ENCODE results near the gene KIAA0825. TPM values are rescaled to one million over a fixed set of nuclear protein-coding genes. Genes with fewer than 3 reads are reported as not detected.

KIAA0825 gene
- total RNA-seq, 3 donors from 2014 or later (not counting 1 experiment from before 2014, with no cell fraction given): 2.4 to 5.0 (median 4.8) TPM

GRCh38 chr5:94433397-94434163 is 184.8 kb downstream of the KIAA0825 start:
- intact Hi-C loops (cut with micrococcal nuclease): no loop called here
- TF ChIP-seq, protein P1, sequence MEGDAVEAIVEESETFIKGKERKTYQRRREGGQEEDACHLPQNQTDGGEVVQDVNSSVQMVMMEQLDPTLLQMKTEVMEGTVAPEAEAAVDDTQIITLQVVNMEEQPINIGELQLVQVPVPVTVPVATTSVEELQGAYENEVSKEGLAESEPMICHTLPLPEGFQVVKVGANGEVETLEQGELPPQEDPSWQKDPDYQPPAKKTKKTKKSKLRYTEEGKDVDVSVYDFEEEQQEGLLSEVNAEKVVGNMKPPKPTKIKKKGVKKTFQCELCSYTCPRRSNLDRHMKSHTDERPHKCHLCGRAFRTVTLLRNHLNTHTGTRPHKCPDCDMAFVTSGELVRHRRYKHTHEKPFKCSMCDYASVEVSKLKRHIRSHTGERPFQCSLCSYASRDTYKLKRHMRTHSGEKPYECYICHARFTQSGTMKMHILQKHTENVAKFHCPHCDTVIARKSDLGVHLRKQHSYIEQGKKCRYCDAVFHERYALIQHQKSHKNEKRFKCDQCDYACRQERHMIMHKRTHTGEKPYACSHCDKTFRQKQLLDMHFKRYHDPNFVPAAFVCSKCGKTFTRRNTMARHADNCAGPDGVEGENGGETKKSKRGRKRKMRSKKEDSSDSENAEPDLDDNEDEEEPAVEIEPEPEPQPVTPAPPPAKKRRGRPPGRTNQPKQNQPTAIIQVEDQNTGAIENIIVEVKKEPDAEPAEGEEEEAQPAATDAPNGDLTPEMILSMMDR (IDR thresholded peaks at IDR 0.05): no peak
- Mint-ChIP-seq H3K36me3 (no peaks in the 10 kb centered on the region), H3K4me1 (no peaks in the 10 kb centered on the region), H3K4me3 (no peak overlapping the region), H3K27me3 (ENCODE audit: low read depth in 2 of 2) (no peaks in the 10 kb centered on the region), H3K27ac (no peak overlapping the region), H3K9me3 (peaks cover 4% of the 10 kb centered on the region in 2 donors)
- ATAC-seq (no peak), DNase-seq (no peak)
- H3K4me3 ChIP-seq (ENCODE audit: low read length): no peak overlapping the region
- no peaks in the 10 kb centered on the region for H3K27me3 ChIP-seq (ENCODE audit: control insufficient read depth, insufficient read depth, low read length)
- 92% methylated on average over 1 of the region's 2 CpGs for WGBS (ENCODE audit: insufficient coverage)
- no peak overlapping the region for H3K27ac ChIP-seq (ENCODE audit: low read length)
- no peaks in the 10 kb centered on the region for H3K4me1 ChIP-seq (ENCODE audit: control insufficient read depth, insufficient read depth, low read length)
- no peaks in the 10 kb centered on the region for H3K36me3 ChIP-seq (ENCODE audit: control insufficient read depth, insufficient read depth, low read length)
- no peaks in the 10 kb centered on the region for H3K9me3 ChIP-seq (ENCODE audit: control insufficient read depth, insufficient read depth, low read length)

DNA sequence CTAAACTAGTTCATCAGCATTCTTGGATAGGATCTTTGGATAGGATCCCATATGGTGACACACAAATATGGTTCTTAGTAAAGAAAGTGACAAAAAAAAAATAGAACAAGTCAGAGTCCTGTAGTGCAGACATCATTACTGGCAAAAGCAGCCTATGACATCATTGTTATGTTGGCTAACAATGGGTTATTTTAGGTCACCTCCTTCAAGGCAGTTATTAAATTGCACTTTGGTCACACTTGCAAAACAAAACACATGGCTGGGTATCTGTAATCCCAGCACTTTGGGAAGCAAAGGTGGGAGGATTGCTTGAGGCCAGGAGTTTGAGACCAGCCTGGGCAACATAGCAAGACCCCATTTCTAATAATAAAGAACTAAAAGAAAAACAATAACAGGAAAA is 185.9 kb downstream of the KIAA0825 start:
- Histone ChIP-seq H3K4me3 (ENCODE audit: low read length) (no peak overlapping the region), H3K4me1 (ENCODE audit: control insufficient read depth, insufficient read depth, low read length) (no peaks in the 10 kb centered on the region), H3K9me3 (ENCODE audit: control insufficient read depth, insufficient read depth, low read length) (no peaks in the 10 kb centered on the region), H3K36me3 (ENCODE audit: control insufficient read depth, insufficient read depth, low read length) (no peaks in the 10 kb centered on the region), H3K27me3 (ENCODE audit: control insufficient read depth, insufficient read depth, low read length) (no peaks in the 10 kb centered on the region), H3K27ac (ENCODE audit: low read length) (no peak overlapping the region)
- no peak for ATAC-seq
- Mint-ChIP-seq H3K27me3 (ENCODE audit: low read depth in 2 of 2) (no peaks in the 10 kb centered on the region), H3K4me1 (no peaks in the 10 kb centered on the region), H3K4me3 (no peak overlapping the region), H3K27ac (no peak overlapping the region), H3K36me3 (no peaks in the 10 kb centered on the region), H3K9me3 (peaks cover 4 to 6% of the 10 kb centered on the region in 2 donors)
- TF ChIP-seq, protein P1 (IDR thresholded peaks at IDR 0.05): no peak
- intact Hi-C loops (cut with micrococcal nuclease): no loop called here
- DNase-seq: no peak

DNA sequence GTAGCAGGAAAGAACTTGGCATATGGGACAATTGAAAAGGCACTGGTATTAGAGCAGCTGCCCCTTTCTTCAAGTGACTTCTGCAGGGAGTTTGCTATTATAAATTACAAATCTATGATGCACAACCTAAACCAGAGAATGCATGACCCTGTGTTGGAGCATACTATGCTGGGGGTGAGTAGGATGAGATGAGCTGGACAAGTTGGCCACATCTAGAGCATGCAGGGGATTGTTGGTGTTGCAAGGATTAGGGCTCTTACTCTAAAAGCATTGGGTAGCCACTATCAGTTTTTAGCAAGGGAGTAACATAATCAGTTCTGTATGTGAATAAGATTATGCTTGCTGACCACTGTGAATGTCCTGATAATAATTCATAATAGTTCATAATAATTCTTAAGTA is 186.7 kb downstream of the KIAA0825 start:
- Histone ChIP-seq H3K4me3 (ENCODE audit: low read length) (no peak overlapping the region), H3K27me3 (ENCODE audit: control insufficient read depth, insufficient read depth, low read length) (no peaks in the 10 kb centered on the region), H3K4me1 (ENCODE audit: control insufficient read depth, insufficient read depth, low read length) (no peaks in the 10 kb centered on the region), H3K27ac (ENCODE audit: low read length) (no peak overlapping the region), H3K36me3 (ENCODE audit: control insufficient read depth, insufficient read depth, low read length) (no peaks in the 10 kb centered on the region), H3K9me3 (ENCODE audit: control insufficient read depth, insufficient read depth, low read length) (peaks cover 2% of the 10 kb centered on the region)
- Mint-ChIP-seq H3K36me3 (no peaks in the 10 kb centered on the region), H3K27me3 (ENCODE audit: low read depth in 2 of 2) (no peaks in the 10 kb centered on the region), H3K27ac (no peak overlapping the region), H3K4me3 (no peak overlapping the region), H3K9me3 (peaks cover 4 to 6% of the 10 kb centered on the region in 2 donors), H3K4me1 (no peaks in the 10 kb centered on the region)
- ATAC-seq: no peak
- TF ChIP-seq, protein P1 (IDR thresholded peaks at IDR 0.05): no peak
- DNase-seq: no peak
- intact Hi-C loops (cut with micrococcal nuclease): no loop called here

DNA sequence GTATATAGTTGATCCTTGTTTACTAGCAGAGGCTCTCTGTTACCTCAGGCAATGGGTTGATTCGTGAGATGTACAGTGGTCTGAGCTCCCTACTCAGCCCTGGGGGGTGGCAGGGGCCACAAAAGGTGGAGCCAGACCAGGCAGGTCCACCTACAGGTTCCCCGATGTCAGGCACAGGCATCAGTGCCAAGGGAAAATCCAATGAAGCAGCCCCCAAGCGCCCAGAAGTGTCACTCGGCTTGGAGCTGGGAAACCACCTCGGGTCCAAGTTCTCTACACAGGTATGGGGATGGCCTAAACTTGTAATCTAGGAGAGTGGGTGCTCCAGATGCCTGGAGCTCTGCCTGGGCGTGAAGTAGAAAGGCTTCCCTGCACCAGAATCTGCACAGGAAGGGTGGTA is 188.8 kb downstream of the KIAA0825 start:
- Histone ChIP-seq H3K4me1 (ENCODE audit: control insufficient read depth, insufficient read depth, low read length) (no peaks in the 10 kb centered on the region), H3K9me3 (ENCODE audit: control insufficient read depth, insufficient read depth, low read length) (peaks cover 2% of the 10 kb centered on the region), H3K27me3 (ENCODE audit: control insufficient read depth, insufficient read depth, low read length) (no peaks in the 10 kb centered on the region), H3K4me3 (ENCODE audit: low read length) (no peak overlapping the region), H3K36me3 (ENCODE audit: control insufficient read depth, insufficient read depth, low read length) (no peaks in the 10 kb centered on the region), H3K27ac (ENCODE audit: low read length) (no peak overlapping the region)
- DNase-seq (no peak), ATAC-seq (no peak)
- WGBS (ENCODE audit: insufficient coverage): 77% methylated on average over 6 of the region's 6 CpGs
- intact Hi-C loops (cut with micrococcal nuclease): no loop called here
- Mint-ChIP-seq H3K36me3 (no peaks in the 10 kb centered on the region), H3K4me3 (no peak overlapping the region), H3K27ac (no peak overlapping the region), H3K27me3 (ENCODE audit: low read depth in 2 of 2) (no peaks in the 10 kb centered on the region), H3K9me3 (peaks cover 4 to 6% of the 10 kb centered on the region in 2 donors), H3K4me1 (no peaks in the 10 kb centered on the region)
- TF ChIP-seq, protein P1 (IDR thresholded peaks at IDR 0.05): no peak

All from natural killer cell (primary cell).